Hepatocyte (in vitro differentiated cells): ENCODE measurements around the gene DHRS1.

Experiments
- CTCF ChIP-seq: fragments of 200-600 bp; sonication (generic); IDR thresholded peaks from 2 replicates; pipeline ENCODE4 v1.5.1; 2016; ENCODE audit warnings: antibody characterized with exemption, mild to moderate bottlenecking; ENCODE audit not compliant: poor library complexity
- EZH2 ChIP-seq: fragments of 200-600 bp; sonication (generic); IDR thresholded peaks from 2 replicates; pipeline ENCODE4 v1.6.1; 2016; ENCODE audit warnings: antibody characterized with exemption, mild to moderate bottlenecking, borderline replicate concordance
- EZH2phosphoT487 ChIP-seq: fragments of 200-600 bp; sonication (generic); IDR thresholded peaks from one replicate; pipeline ENCODE4 v1.6.1; 2018; ENCODE audit warnings: antibody characterized with exemption, mild to moderate bottlenecking, low read depth, moderate library complexity; ENCODE audit not compliant: unreplicated experiment, severe bottlenecking

- no peak for TF ChIP-seq CTCF
- no peak for TF ChIP-seq EZH2
- TF ChIP-seq EZH2phosphoT487, result no peak
Measured at GRCh38 chr14:24339284-24340151, 39.9 kb upstream of the DHRS1 start, which contains the start of gene RIPK3.
